ENCODE measurements around the gene ZNF771. TPM values are rescaled to one million over a fixed set of nuclear protein-coding genes. Genes with fewer than 3 reads are reported as not detected.

Gene ZNF771
- total and polyA plus RNA-seq, 9 of the 15 experiments (the other 6 are each of a cell fraction or from before 2014, with no cell fraction given) = 1.5 to 12.6 (median 4.4) TPM

GRCh38 chr16:30407102-30407803 is at the start of gene ZNF771 (continued):
- TF ChIP-seq REST (IDR thresholded peaks at IDR 0.05; ENCODE audit: borderline replicate concordance) (peak; percentile 30; the same call in 1 of the 2 replicates), REST (CRISPR knock-in tag; IDR thresholded peaks at IDR 0.05; ENCODE audit: low read depth) (0 out of 2 replicates have a peak, but pooled peaks have one; percentile 58), JUND (IDR thresholded peaks at IDR 0.05; ENCODE audit: borderline replicate concordance, low read depth, low read length) (peak; percentile 70), JUND (tag; IDR thresholded peaks at IDR 0.05; ENCODE audit: borderline replicate concordance, low read depth, low read length) (peak; percentile 57; the same call in 2 of the 3 replicates), EP400 (IDR thresholded peaks at IDR 0.05) (peak; percentile 98), TFAM (CRISPR knock-in tag; conservative IDR thresholded peaks at IDR 0.05) (no peak), MTA3 (IDR thresholded peaks at IDR 0.05; ENCODE audit: borderline replicate concordance) (0 out of 2 replicates have a peak, but pooled peaks have one; percentile 65), NFRKB (IDR thresholded peaks at IDR 0.05; ENCODE audit: low read depth) (0 out of 2 replicates have a peak, but pooled peaks have one; percentile 33), CUX1 (CRISPR knock-in tag; IDR thresholded peaks at IDR 0.05) (no peak), FOSL1 (tag; conservative IDR thresholded peaks at IDR 0.05) (peak; percentile 78), E2F1 (CRISPR knock-in tag; IDR thresholded peaks at IDR 0.05) (no peak), POLR3A (IDR thresholded peaks at IDR 0.05; ENCODE audit: borderline replicate concordance, extremely low read depth, insufficient read depth, insufficient read length) (no peak), BCOR (IDR thresholded peaks at IDR 0.05) (no peak; the same call in none of the 2 replicates)

Data from K562 (cell line).